NOMO-1 treated with dmso at 0.1 percent for 144 hours (cell line): ENCODE results near the gene AHI1.

Experiments used
- DNase-seq: peaks from one replicate; lab custom pipeline; 2025; ENCODE audit not compliant: unreplicated experiment; lab: John Stamatoyannopoulos, UW

The AHI1 gene

GRCh38 chr6:135464634-135465033, 32.9 kb downstream of the AHI1 start:
- DNase-seq = no peak

GRCh38 chr6:135461208-135461607, 36.3 kb downstream of the AHI1 start:
- DNase-seq = no peak

- DNase-seq = no peak
These were observed 39.5 kb downstream of the AHI1 start for GRCh38 chr6:135458051-135458450.

- no peak for DNase-seq
These were observed 45.8 kb downstream of the AHI1 start for GRCh38 chr6:135451617-135452190.

GRCh38 chr6:135449246-135449645, 48.3 kb downstream of the AHI1 start:
- DNase-seq = no peak

- no peak for DNase-seq
These were observed 57.3 kb downstream of the AHI1 start for GRCh38 chr6:135440087-135440792.

GRCh38 chr6:135439549-135439948, 58.0 kb downstream of the AHI1 start:
- DNase-seq = no peak

GRCh38 chr6:135438907-135439535, 58.5 kb downstream of the AHI1 start:
- peak; percentile 21 for DNase-seq

- DNase-seq = no peak
These were observed 62.5 kb downstream of the AHI1 start for GRCh38 chr6:135434991-135435390.

GRCh38 chr6:135434095-135434494, 63.4 kb downstream of the AHI1 start:
- peak; percentile 37 for DNase-seq

- no peak for DNase-seq
These were observed 69.5 kb downstream of the AHI1 start for GRCh38 chr6:135428078-135428477.

GRCh38 chr6:135426833-135427232, 70.7 kb downstream of the AHI1 start:
- DNase-seq = no peak

GRCh38 chr6:135424385-135424784, 73.2 kb downstream of the AHI1 start:
- no peak for DNase-seq

- DNase-seq = peak; percentile 7
These were observed 73.9 kb downstream of the AHI1 start for GRCh38 chr6:135423649-135424128.

GRCh38 chr6:135419162-135419561, 78.4 kb downstream of the AHI1 start:
- DNase-seq = no peak

GRCh38 chr6:135418040-135418760, 79.3 kb downstream of the AHI1 start:
- DNase-seq = no peak

- no peak for DNase-seq
These were observed 84.8 kb downstream of the AHI1 start for GRCh38 chr6:135412761-135413160.

- DNase-seq = no peak
These were observed 85.7 kb downstream of the AHI1 start for GRCh38 chr6:135411849-135412248.

GRCh38 chr6:135411339-135411738, 86.2 kb downstream of the AHI1 start:
- no peak for DNase-seq

- no peak for DNase-seq
These were observed 86.7 kb downstream of the AHI1 start for GRCh38 chr6:135410856-135411255.

- DNase-seq = no peak
These were observed 94.0 kb downstream of the AHI1 start for GRCh38 chr6:135403584-135403983.

GRCh38 chr6:135402311-135402710, 95.2 kb downstream of the AHI1 start:
- no peak for DNase-seq
